ENCODE data around the gene PTAR1. TPM values are rescaled to one million over a fixed set of nuclear protein-coding genes. Genes with fewer than 3 reads are reported as not detected.
"Not testable (repeated sequence)": the region's sequence is repeated elsewhere in the genome, so short reads cannot be mapped to it uniquely, and the experiment has no call there.

PTAR1 gene
- total RNA-seq (175 TPM), polyA plus RNA-seq (13.4 TPM)

GRCh38 chr9:69759421-69760277, at the start of gene PTAR1:
TSS of gene PTAR1 (minus strand) at chr9:69760011. CDS start at chr9:69759938, 73 bp downstream.
- H3K36me3 ChIP-seq (ENCODE audit: insufficient read depth): peaks cover 3% of the 10 kb centered on the region
- peak within 1 kb of the TSS; percentile 92 for H3K27ac ChIP-seq (ENCODE audit: low read depth)
- H3K4me1 ChIP-seq (ENCODE audit: insufficient read depth): no peaks in the 10 kb centered on the region
- WGBS: under 1% methylated on average over 98 of the region's 98 CpGs
- H3K4me3 ChIP-seq (ENCODE audit: low read depth, low read length): peak within 1 kb of the TSS; percentile 69
- peak; percentile 55 for DNase-seq (ENCODE audit: extremely low spot score)

GRCh38 chr9:69809304-69809863, 49.6 kb upstream of the PTAR1 start:
- WGBS: 76% methylated on average over 8 of the region's 8 CpGs
- Histone ChIP-seq H3K4me1 (ENCODE audit: insufficient read depth) (no peaks in the 10 kb centered on the region), H3K36me3 (ENCODE audit: insufficient read depth) (no peaks in the 10 kb centered on the region), H3K27ac (ENCODE audit: low read depth) (no peak overlapping the region), H3K4me3 (ENCODE audit: low read depth, low read length) (no peak overlapping the region)
- DNase-seq (ENCODE audit: extremely low spot score): no peak

GRCh38 chr9:69806627-69807026, 46.8 kb upstream of the PTAR1 start:
- H3K4me3 ChIP-seq (ENCODE audit: low read depth, low read length): no peak overlapping the region
- H3K27ac ChIP-seq (ENCODE audit: low read depth): no peak overlapping the region
- H3K36me3 ChIP-seq (ENCODE audit: insufficient read depth): no peaks in the 10 kb centered on the region
- no peak for DNase-seq (ENCODE audit: extremely low spot score)
- WGBS: 49% methylated on average over 6 of the region's 6 CpGs
- no peaks in the 10 kb centered on the region for H3K4me1 ChIP-seq (ENCODE audit: insufficient read depth)

- WGBS: 48% methylated on average over 3 of the region's 3 CpGs
- H3K27ac ChIP-seq (ENCODE audit: low read depth): no peak overlapping the region
- no peak for DNase-seq (ENCODE audit: extremely low spot score)
Observed at GRCh38 chr9:69805962-69806515, 46.2 kb upstream of the PTAR1 start.

GRCh38 chr9:69801989-69802388, 42.2 kb upstream of the PTAR1 start:
- WGBS: 93% methylated on average over 2 of the region's 2 CpGs
- Histone ChIP-seq H3K36me3 (ENCODE audit: insufficient read depth) (no peaks in the 10 kb centered on the region), H3K27ac (ENCODE audit: low read depth) (no peak overlapping the region), H3K4me3 (ENCODE audit: low read depth, low read length) (no peak overlapping the region), H3K4me1 (ENCODE audit: insufficient read depth) (no peaks in the 10 kb centered on the region)
- DNase-seq (ENCODE audit: extremely low spot score): no peak

More at GRCh38 chr9:69805962-69806515, 46.2 kb upstream of the PTAR1 start:
- no peaks in the 10 kb centered on the region for H3K36me3 ChIP-seq (ENCODE audit: insufficient read depth)
- H3K4me3 ChIP-seq (ENCODE audit: low read depth, low read length): no peak overlapping the region
- H3K4me1 ChIP-seq (ENCODE audit: insufficient read depth): no peaks in the 10 kb centered on the region

- H3K4me1 ChIP-seq (ENCODE audit: insufficient read depth); H3K36me3 ChIP-seq (ENCODE audit: insufficient read depth); H3K27ac ChIP-seq (ENCODE audit: low read depth); H3K4me3 ChIP-seq (ENCODE audit: low read depth, low read length); DNase-seq (ENCODE audit: extremely low spot score): not testable (repeated sequence)
- 79% methylated on average over 5 of the region's 5 CpGs for WGBS
Observed at GRCh38 chr9:69800027-69800426, 40.2 kb upstream of the PTAR1 start.

- WGBS: 96% methylated on average over 18 of the region's 18 CpGs
- DNase-seq (ENCODE audit: extremely low spot score); H3K4me1 ChIP-seq (ENCODE audit: insufficient read depth); H3K36me3 ChIP-seq (ENCODE audit: insufficient read depth); H3K27ac ChIP-seq (ENCODE audit: low read depth); H3K4me3 ChIP-seq (ENCODE audit: low read depth, low read length): not testable (repeated sequence)
Observed at GRCh38 chr9:69799521-69799920, 39.7 kb upstream of the PTAR1 start.

- Histone ChIP-seq H3K4me1 (ENCODE audit: insufficient read depth) (no peaks in the 10 kb centered on the region), H3K27ac (ENCODE audit: low read depth) (no peak overlapping the region), H3K4me3 (ENCODE audit: low read depth, low read length) (no peak overlapping the region), H3K36me3 (ENCODE audit: insufficient read depth) (no peaks in the 10 kb centered on the region)
- WGBS: 57% methylated on average over 4 of the region's 4 CpGs
- no peak for DNase-seq (ENCODE audit: extremely low spot score)
Observed at GRCh38 chr9:69798744-69799143, 38.9 kb upstream of the PTAR1 start.

GRCh38 chr9:69797675-69798074, 37.9 kb upstream of the PTAR1 start:
- Histone ChIP-seq H3K36me3 (ENCODE audit: insufficient read depth) (no peaks in the 10 kb centered on the region), H3K4me1 (ENCODE audit: insufficient read depth) (no peaks in the 10 kb centered on the region), H3K4me3 (ENCODE audit: low read depth, low read length) (no peak overlapping the region), H3K27ac (ENCODE audit: low read depth) (no peak overlapping the region)
- no peak for DNase-seq (ENCODE audit: extremely low spot score)
- WGBS: 3% methylated on average over 1 of the region's 1 CpG

- WGBS: 85% methylated on average over 3 of the region's 3 CpGs
Observed at GRCh38 chr9:69794356-69794755, 34.5 kb upstream of the PTAR1 start.

GRCh38 chr9:69785757-69786156, 25.9 kb upstream of the PTAR1 start:
- Histone ChIP-seq H3K4me3 (ENCODE audit: low read depth, low read length) (no peak overlapping the region), H3K27ac (ENCODE audit: low read depth) (no peak overlapping the region), H3K36me3 (ENCODE audit: insufficient read depth) (no peaks in the 10 kb centered on the region), H3K4me1 (ENCODE audit: insufficient read depth) (no peaks in the 10 kb centered on the region)
- no peak for DNase-seq (ENCODE audit: extremely low spot score)

More at GRCh38 chr9:69794356-69794755, 34.5 kb upstream of the PTAR1 start:
- Histone ChIP-seq H3K27ac (ENCODE audit: low read depth) (no peak overlapping the region), H3K36me3 (ENCODE audit: insufficient read depth) (no peaks in the 10 kb centered on the region), H3K4me3 (ENCODE audit: low read depth, low read length) (no peak overlapping the region), H3K4me1 (ENCODE audit: insufficient read depth) (no peaks in the 10 kb centered on the region)
- no peak for DNase-seq (ENCODE audit: extremely low spot score)

GRCh38 chr9:69773258-69773657, 13.4 kb upstream of the PTAR1 start:
- no peak for DNase-seq (ENCODE audit: extremely low spot score)
- Histone ChIP-seq H3K36me3 (ENCODE audit: insufficient read depth) (no peaks in the 10 kb centered on the region), H3K4me1 (ENCODE audit: insufficient read depth) (no peaks in the 10 kb centered on the region), H3K4me3 (ENCODE audit: low read depth, low read length) (no peak overlapping the region), H3K27ac (ENCODE audit: low read depth) (no peak overlapping the region)
- 79% methylated on average over 1 of the region's 1 CpG for WGBS

GRCh38 chr9:69771775-69772418, 12.1 kb upstream of the PTAR1 start:
- Histone ChIP-seq H3K27ac (ENCODE audit: low read depth) (no peak overlapping the region), H3K36me3 (ENCODE audit: insufficient read depth) (no peaks in the 10 kb centered on the region), H3K4me3 (ENCODE audit: low read depth, low read length) (no peak overlapping the region), H3K4me1 (ENCODE audit: insufficient read depth) (no peaks in the 10 kb centered on the region)
- 81% methylated on average over 4 of the region's 4 CpGs for WGBS
- no peak for DNase-seq (ENCODE audit: extremely low spot score)

Measured in urinary bladder (tissue), 4 donors.